ENCODE results near the gene HOXA13.
A peak's percentile ranks its signal among the peaks of the same experiment; 100 is the strongest.

The HOXA13 gene

DNA sequence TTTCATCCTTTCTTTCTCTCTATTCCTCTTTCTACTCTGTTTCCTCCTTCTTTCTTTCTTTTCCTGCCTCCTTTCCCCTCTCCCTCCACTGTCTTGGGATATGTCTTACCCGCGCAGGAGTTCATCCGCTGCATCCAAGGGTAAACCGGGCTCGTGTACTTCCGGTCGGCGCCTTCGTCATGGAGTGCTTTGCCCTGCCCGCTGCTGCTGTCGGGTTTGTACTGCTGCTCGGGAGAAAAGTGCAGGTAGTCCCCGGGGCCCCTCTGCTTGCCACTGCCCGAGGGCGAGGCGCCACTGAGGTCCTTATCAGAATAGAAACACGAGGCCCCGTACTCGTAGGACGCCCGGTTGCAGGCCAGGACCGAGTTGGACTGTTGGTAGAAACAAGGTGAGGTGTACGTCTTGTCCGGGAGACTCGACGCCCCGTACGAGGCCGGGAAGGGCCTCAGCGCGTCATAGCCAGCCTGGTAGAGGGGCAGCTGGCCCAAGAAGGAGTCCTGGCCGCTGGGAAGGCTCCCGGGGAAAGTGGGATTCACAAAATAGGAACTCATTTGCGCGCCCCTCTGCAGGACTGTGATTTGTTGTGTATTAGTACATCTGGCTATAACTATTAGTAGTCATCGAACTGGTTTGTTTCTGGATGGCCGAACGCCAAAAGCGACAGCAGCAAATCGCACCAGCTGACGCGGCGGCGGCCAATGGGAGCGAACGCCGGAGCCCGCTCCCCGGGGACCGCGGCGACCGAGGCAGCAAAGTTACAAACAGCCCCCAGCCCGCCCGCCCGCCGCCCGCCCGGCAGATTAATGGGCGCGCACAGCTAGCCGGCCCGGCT is 52.5 kb downstream of the HOXA13 start, which contains the start of gene HOXA6:
Gene HOXA6 (minus strand): TSS at position 576 of the 832 bp plus-strand sequence. CDS start 25 bp downstream, at position 551.
- in situ Hi-C loops (cut with MboI; ENCODE audit: low sequenced_read_pairs, unreplicated experiment), result no loop called here
- TF ChIP-seq, protein P1, sequence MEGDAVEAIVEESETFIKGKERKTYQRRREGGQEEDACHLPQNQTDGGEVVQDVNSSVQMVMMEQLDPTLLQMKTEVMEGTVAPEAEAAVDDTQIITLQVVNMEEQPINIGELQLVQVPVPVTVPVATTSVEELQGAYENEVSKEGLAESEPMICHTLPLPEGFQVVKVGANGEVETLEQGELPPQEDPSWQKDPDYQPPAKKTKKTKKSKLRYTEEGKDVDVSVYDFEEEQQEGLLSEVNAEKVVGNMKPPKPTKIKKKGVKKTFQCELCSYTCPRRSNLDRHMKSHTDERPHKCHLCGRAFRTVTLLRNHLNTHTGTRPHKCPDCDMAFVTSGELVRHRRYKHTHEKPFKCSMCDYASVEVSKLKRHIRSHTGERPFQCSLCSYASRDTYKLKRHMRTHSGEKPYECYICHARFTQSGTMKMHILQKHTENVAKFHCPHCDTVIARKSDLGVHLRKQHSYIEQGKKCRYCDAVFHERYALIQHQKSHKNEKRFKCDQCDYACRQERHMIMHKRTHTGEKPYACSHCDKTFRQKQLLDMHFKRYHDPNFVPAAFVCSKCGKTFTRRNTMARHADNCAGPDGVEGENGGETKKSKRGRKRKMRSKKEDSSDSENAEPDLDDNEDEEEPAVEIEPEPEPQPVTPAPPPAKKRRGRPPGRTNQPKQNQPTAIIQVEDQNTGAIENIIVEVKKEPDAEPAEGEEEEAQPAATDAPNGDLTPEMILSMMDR (IDR thresholded peaks at IDR 0.05; ENCODE audit: borderline replicate concordance, control extremely low read depth, extremely low read depth, insufficient read depth, missing control alignments), result no peak
- DNase-seq (ENCODE audit: low spot score), result no peak

DNA sequence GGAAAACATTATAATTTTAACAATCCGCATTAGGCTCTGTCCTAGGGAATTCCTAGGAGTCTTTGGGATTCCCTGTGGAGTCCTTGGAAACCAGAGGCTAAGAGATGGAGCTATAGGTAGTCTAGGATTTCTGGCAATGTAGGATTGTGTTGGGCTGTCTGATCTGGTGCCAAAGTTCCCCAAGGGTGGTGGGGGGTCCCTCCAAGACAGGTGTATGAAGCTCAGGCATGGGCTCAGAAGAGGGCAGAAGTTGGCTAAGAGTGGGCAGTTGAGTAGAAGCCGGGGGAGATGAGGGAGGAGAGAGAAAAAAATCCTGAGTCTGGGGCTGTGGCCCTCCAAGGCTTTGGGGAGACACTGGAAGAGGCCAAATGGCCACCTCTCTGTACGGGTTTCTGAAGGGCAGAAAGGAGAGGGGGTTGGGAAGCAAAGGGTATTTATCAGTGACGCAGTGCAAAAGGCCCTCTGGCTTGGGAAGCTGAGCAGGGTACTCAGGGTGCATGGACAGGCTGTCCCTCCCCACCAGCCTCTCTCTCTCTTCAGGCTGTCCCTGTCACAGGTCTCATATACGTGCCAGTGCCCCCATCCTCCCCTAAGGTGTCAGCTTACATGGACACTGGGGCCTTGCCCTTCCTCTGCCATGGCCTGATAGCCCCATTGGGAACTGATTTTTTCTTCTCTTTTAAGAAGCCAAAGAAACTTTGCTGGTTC is 53.2 kb downstream of the HOXA13 start:
- in situ Hi-C loops (cut with MboI; ENCODE audit: low sequenced_read_pairs, unreplicated experiment), result no loop called here
- TF ChIP-seq, protein P1 (IDR thresholded peaks at IDR 0.05; ENCODE audit: borderline replicate concordance, control extremely low read depth, extremely low read depth, insufficient read depth, missing control alignments), result no peak
- no peak for DNase-seq (ENCODE audit: low spot score)

DNA sequence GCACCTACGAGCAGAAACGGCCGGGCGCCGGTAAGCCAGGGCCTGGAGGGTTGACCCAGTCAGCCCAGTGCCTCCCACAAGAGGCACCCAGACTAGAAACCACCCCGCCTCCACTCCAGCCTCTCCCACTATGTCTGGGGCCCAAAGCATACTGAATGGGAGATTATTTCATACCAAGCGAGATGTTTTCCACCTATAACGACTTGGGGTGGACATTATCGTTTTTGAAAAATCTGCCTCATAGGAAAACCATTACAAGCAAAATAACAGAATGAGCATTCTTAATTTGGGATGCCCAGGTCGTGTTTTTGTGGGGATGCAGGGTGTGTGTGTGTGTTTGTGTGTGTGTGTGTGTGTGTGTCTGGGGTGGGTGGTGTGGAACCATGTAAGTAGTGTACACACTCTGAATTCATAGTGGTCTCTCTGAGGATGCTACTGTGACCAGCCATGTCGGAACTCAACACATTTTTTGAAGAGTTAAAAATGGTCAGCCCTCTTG is 53.9 kb downstream of the HOXA13 start:
- no peak for DNase-seq (ENCODE audit: low spot score)
- in situ Hi-C loops (cut with MboI; ENCODE audit: low sequenced_read_pairs, unreplicated experiment), result no loop called here
- TF ChIP-seq, protein P1 (IDR thresholded peaks at IDR 0.05; ENCODE audit: borderline replicate concordance, control extremely low read depth, extremely low read depth, insufficient read depth, missing control alignments), result no peak

DNA sequence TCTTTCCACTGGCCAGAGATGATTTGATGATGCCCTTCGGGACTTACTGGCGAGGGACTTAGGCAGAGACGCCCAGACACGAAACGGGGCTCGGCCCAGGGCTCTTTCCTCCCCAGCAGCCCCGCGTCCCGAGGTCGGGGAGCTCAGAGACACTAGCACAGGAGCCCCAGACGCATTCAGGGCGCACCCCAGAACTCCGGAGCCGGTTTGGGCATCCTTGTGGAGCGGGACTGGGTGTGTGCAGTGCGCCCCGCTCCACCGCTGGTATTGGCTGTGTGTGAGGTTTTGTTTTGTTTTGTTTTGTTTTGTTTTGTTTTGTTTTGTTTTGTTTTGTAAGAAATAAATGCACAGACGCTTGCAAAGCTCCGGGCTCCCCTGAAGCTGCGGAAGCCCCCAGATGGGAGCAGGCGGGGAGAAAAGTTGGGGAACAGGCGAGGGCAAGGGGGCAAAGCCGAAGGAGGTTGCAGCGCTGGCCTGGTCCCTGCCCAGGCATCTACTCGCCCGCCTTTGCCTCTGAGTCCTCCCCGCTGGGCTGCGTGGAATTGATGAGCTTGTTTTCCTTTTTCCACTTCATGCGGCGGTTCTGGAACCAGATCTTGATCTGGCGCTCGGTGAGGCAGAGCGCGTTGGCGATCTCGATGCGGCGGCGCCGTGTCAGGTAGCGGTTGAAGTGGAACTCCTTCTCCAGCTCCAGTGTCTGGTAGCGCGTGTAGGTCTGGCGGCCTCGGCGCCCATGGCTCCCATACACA is 54.6 kb downstream of the HOXA13 start:
- TF ChIP-seq, protein P1 (IDR thresholded peaks at IDR 0.05; ENCODE audit: borderline replicate concordance, control extremely low read depth, extremely low read depth, insufficient read depth, missing control alignments), result no peak
- peak; percentile 20 for DNase-seq (ENCODE audit: low spot score)
- in situ Hi-C loops (cut with MboI; ENCODE audit: low sequenced_read_pairs, unreplicated experiment), result no loop called here

DNA sequence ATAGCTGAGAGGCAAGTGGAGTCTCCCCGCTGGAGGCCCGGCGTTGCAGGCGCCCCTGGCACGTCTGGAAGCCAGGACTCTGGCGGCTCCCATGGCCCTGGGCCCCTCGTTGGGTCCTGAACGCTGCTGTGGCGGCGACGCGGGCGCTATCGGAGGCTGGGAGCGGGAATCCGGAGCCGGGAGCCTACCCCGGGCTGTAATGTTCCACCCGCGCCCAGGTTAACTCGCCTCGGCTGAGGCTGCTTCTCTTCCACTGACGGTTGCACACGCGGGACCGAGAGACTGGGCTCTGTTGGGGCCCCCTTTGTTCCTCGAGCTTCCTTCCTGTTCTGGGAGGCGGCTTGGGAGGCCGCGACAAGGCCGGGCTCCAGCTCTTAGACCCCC is 55.1 kb downstream of the HOXA13 start:
- TF ChIP-seq, protein P1 (IDR thresholded peaks at IDR 0.05; ENCODE audit: borderline replicate concordance, control extremely low read depth, extremely low read depth, insufficient read depth, missing control alignments), result no peak
- in situ Hi-C loops (cut with MboI; ENCODE audit: low sequenced_read_pairs, unreplicated experiment), result no loop called here

More for the DNA sequence above, 55.1 kb downstream of the HOXA13 start:
- no peak for DNase-seq (ENCODE audit: low spot score)
